ENCODE results near the gene TRIM72. TPM values are rescaled to one million over a fixed set of nuclear protein-coding genes. Genes with fewer than 3 reads are reported as not detected.
A peak's percentile ranks its signal among the peaks of the same experiment; 100 is the strongest.
"Not testable (repeated sequence)": the region's sequence is repeated elsewhere in the genome, so short reads cannot be mapped to it uniquely, and the experiment has no call there.

The TRIM72 gene
- total RNA-seq, 2 donors from 2014 or later: 0.02 TPM; not detected in 1

DNA sequence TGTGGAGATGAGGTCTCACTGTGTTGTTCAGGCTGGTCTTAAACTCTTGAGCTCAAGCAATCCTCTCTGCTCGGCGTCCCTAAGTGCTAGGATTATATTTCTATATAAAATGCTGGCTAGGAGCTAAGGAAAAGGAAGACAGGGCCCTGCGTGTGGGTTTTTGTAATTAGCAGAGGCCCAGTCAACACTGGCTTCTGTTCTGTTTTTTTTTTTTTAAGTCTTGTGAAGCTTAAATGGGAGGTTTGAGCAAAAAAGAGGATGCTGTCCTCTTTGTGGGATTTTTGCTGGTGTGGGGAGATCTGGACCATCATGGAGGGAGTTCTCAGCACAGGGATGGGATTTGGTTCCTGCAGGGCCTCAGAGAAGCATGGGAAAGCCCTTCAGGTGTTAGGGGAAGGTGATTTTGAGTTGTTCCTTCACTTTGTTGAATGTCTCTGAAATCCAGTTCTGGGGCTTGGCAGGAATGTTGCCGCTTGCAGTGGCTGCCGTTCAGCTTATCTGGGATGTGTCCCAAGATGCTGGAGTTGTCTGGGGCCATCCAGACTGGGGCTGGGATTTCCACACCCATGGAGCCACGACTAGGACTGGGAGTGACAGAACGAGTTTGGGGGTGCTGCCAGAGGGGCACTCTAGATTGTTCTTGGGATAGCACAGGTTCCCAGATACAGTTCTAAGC lies 15.6 kb upstream of the TRIM72 start:
- H3K9me3 ChIP-seq: no peaks in the 10 kb centered on the region
- H3K9ac ChIP-seq (ENCODE audit: low read depth in 2 of 2, low read length in 2 of 2): no peak overlapping the region
- H3K36me3 ChIP-seq: peaks cover 7% of the 10 kb centered on the region
- TF ChIP-seq, protein P1, sequence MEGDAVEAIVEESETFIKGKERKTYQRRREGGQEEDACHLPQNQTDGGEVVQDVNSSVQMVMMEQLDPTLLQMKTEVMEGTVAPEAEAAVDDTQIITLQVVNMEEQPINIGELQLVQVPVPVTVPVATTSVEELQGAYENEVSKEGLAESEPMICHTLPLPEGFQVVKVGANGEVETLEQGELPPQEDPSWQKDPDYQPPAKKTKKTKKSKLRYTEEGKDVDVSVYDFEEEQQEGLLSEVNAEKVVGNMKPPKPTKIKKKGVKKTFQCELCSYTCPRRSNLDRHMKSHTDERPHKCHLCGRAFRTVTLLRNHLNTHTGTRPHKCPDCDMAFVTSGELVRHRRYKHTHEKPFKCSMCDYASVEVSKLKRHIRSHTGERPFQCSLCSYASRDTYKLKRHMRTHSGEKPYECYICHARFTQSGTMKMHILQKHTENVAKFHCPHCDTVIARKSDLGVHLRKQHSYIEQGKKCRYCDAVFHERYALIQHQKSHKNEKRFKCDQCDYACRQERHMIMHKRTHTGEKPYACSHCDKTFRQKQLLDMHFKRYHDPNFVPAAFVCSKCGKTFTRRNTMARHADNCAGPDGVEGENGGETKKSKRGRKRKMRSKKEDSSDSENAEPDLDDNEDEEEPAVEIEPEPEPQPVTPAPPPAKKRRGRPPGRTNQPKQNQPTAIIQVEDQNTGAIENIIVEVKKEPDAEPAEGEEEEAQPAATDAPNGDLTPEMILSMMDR (IDR thresholded peaks at IDR 0.05): no peak
- H3K4me3 ChIP-seq: no peak overlapping the region
- intact Hi-C loops (cut with DNase I): no loop called here
- no peak for DNase-seq
- no peak overlapping the region for H3K27ac ChIP-seq
- no peaks in the 10 kb centered on the region for H3K27me3 ChIP-seq
- H3K4me1 ChIP-seq: peaks cover 14% of the 10 kb centered on the region

DNA sequence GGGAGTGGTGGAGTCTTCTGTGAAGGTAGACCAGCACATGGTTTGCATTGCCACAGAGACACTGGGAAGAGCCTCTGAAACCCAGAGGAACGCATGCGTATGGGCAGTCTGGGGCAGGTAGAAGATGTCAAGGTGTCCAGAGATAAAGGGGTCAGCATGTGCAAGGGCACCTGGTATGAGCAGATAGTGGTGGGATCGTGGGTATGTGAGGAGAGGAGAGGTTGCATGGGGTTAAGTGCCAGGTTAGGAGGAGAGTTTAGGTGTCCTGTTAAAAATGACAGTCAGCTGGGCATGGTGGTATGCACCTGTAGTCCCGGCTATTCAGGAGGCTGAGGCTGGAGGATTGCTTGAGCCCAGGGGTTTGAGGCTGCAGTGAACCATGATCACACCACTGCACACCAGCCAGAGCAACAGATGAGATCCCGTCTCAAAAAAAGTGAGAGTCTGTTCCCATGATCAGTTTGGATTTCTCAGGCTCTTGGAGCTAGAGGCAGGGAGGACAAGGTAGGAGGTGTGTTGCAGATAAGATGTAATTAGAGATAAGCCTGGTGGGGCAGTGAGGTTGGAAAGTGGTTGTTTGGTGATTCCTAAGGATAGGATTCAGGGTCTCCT lies 14.4 kb upstream of the TRIM72 start:
- Histone ChIP-seq H3K4me1 (peaks cover 14% of the 10 kb centered on the region), H3K27ac (no peak overlapping the region), H3K27me3 (no peaks in the 10 kb centered on the region), H3K9me3 (no peaks in the 10 kb centered on the region), H3K4me3 (no peak overlapping the region), H3K36me3 (peaks cover 6% of the 10 kb centered on the region), H3K9ac (ENCODE audit: low read depth in 2 of 2, low read length in 2 of 2) (no peak overlapping the region)
- no peak for DNase-seq
- intact Hi-C loops (cut with DNase I): no loop called here
- TF ChIP-seq, protein P1 (IDR thresholded peaks at IDR 0.05): no peak

DNA sequence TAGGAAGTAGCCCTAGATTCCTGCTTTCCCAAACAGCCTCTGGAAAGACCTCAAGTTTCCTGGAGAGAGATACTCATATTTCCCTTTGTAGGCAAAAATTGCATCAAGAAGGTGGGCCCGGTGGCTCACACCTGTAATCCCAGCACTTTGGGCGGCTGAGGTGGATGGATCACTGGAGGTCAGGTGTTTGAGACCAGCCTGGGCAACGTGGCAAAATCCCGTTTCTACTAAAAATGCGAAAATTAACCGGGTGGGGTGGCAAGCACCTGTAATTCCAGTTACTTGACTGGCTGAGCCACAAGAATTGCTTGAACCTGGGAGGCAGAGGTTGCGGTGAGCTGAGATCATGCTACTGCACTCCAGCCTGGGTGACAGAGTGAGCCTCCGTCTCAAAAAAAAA lies 13.8 kb upstream of the TRIM72 start:
- DNase-seq; H3K9ac ChIP-seq (ENCODE audit: low read depth in 2 of 2, low read length in 2 of 2); intact Hi-C loops (cut with DNase I); H3K4me3 ChIP-seq; H3K27ac ChIP-seq; H3K36me3 ChIP-seq; H3K27me3 ChIP-seq; H3K9me3 ChIP-seq: not testable (repeated sequence)
- H3K4me1 ChIP-seq: peaks cover 14% of the 10 kb centered on the region

DNA sequence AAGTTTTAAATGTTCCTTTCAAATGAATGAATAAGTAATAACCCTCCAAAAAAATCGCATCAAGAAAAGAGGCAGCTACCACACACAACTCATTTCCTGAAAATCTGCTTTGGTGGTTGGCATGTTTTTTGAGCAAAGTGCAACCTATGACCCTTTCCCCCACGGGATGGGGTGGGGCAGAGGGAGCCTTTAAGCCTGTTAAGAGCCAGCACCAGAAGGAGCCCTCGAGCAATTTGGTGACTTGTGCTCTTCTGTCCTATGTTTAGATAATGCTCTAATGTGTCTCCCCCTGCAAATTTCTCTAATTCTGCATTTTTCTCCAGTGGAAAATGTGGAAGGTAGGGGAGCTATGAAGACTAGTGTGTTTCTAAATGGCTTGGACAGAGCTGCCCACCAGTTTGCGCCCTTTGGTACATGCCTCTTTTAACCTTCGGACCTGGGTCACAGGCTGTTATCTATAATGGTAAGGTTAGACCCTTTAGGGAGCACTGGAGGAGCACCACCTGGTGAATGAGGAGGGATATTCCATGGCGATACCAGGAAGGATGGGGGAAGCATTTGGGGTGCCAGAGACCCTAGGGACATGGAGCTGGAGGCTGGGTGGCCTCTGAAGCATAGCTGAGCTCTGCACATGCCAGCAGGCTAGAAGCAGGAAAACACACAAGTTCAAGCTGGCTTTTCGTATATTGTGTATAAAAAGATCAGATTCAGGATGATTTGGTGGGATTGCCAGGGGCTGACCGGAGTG lies 12.9 kb upstream of the TRIM72 start:
- peak; percentile 68 for DNase-seq
- TF ChIP-seq, protein P1 (IDR thresholded peaks at IDR 0.05): no peak
- Histone ChIP-seq H3K9me3 (no peaks in the 10 kb centered on the region), H3K9ac (ENCODE audit: low read depth in 2 of 2, low read length in 2 of 2) (peak overlapping the region in 1 of 2 donors; percentile 93), H3K36me3 (no peaks in the 10 kb centered on the region), H3K4me3 (peak overlapping the region; percentile 82), H3K27ac (peak overlapping the region; percentile 87), H3K27me3 (no peaks in the 10 kb centered on the region), H3K4me1 (peaks cover 14% of the 10 kb centered on the region)
- intact Hi-C loops (cut with DNase I): no loop called here

DNA sequence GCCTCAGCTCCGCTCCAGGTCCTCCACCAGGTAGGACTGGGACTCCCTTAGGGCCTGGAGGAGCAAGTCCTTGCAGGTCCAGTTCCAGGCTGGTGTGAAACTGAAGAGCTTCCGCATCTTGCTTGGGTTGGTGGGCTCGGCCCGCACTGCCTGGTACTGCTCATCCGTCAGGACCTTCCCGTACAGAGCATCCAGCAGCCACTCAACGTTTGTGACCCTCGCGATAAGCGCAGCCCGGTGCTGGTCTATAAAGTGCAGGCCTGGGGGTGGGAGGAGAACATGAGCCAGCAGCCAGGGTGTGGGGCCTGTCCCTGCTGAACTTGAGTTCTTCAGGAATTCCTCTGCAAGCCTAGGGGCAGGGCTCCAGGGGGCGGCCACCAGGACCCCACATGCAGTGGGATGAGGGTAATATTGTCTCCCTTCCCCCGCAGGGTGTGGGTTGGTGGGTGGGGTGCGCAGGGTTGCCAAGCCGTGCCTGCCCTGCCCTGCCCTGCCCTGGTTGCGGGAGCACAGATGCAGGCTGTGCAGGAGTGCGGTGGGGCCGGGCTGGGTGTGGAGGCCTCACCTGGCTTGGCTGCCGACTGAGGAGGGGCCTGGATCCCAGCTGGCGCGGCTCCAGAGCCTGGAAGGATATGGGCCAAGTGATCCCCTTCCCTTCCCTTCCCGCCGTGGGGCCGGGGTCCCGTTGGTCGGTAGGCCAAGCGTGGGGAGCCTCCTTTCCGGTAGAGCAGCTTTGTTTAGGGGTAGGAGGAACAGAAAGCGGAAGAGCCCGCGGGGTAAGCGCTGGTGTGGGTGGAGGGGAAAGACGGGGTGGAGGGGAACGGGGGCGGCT lies 12.1 kb upstream of the TRIM72 start:
- TF ChIP-seq, protein P1 (IDR thresholded peaks at IDR 0.05): no peak
- H3K9me3 ChIP-seq: no peaks in the 10 kb centered on the region
- DNase-seq: peak; percentile 84
- intact Hi-C loops (cut with DNase I): no loop called here
- H3K36me3 ChIP-seq: no peaks in the 10 kb centered on the region
- peaks cover 14% of the 10 kb centered on the region for H3K4me1 ChIP-seq
- H3K27ac ChIP-seq: peak overlapping the region; percentile 87
- H3K27me3 ChIP-seq: no peaks in the 10 kb centered on the region
- peak overlapping the region; percentile 69 to 93 for H3K9ac ChIP-seq (ENCODE audit: low read depth in 2 of 2, low read length in 2 of 2)
- peak overlapping the region; percentile 82 for H3K4me3 ChIP-seq
